ENCODE results near the gene FRMD4A. TPM values are rescaled to one million over a fixed set of nuclear protein-coding genes. Genes with fewer than 3 reads are reported as not detected.

Gene FRMD4A
- total RNA-seq, 4 donors from 2014 or later, result 4.4 to 7.1 (median 5.2) TPM

DNA sequence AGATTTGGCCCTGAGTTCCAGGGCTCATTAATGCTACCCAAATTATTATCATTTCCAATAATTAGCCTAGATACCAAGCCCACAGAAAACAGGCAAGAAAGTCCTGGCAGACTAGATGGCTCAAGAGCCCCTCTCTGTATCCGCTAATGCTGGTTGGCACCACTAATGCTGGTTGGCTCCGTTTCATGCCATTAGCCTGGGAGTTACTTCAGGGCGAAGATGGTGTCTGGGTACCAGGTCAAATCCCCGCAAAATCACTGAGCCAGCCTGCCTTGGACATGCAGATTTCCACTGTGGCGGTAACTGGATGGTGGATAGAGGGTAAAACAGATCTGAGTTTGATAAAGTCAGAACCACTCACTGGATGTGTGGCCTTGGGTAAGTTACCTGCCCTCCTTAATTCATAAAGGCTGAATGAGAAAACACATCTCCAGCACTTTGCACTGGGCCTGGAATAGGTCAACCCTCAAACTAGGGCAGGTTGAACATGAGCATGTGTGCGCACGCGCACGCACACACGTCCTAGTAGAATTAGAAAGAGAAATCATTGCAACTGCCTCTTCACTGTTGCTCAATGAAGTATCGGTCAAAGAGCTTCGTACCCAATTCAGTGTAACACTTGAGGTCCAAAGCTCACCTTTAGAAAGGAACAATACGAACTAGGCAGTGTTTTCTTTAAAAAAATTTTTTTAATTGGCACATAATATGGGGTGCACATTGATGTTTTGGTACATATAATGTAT lies 652.5 kb downstream of the FRMD4A start:
- H3K9me3 ChIP-seq, result no peaks in the 10 kb centered on the region
- peaks cover under 1 to 3% of the 10 kb centered on the region in 2 donors for H3K4me1 ChIP-seq
- TF ChIP-seq POLR2A (IDR thresholded peaks at IDR 0.05), result no peak
- TF ChIP-seq, protein P1, sequence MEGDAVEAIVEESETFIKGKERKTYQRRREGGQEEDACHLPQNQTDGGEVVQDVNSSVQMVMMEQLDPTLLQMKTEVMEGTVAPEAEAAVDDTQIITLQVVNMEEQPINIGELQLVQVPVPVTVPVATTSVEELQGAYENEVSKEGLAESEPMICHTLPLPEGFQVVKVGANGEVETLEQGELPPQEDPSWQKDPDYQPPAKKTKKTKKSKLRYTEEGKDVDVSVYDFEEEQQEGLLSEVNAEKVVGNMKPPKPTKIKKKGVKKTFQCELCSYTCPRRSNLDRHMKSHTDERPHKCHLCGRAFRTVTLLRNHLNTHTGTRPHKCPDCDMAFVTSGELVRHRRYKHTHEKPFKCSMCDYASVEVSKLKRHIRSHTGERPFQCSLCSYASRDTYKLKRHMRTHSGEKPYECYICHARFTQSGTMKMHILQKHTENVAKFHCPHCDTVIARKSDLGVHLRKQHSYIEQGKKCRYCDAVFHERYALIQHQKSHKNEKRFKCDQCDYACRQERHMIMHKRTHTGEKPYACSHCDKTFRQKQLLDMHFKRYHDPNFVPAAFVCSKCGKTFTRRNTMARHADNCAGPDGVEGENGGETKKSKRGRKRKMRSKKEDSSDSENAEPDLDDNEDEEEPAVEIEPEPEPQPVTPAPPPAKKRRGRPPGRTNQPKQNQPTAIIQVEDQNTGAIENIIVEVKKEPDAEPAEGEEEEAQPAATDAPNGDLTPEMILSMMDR (IDR thresholded peaks at IDR 0.05 in 4 of 5, conservative IDR thresholded peaks at IDR 0.05 in 1 of 5), result no peak
- no peaks in the 10 kb centered on the region for H3K27me3 ChIP-seq
- no peak overlapping the region for H3K4me3 ChIP-seq
- H3K36me3 ChIP-seq, result no peaks in the 10 kb centered on the region
- in situ Hi-C loops (cut with MboI; ENCODE audit: low sequenced_read_pairs in 4 of 4), result no loop called here
- no peak for ATAC-seq
- DNase-seq, result no peak
- H3K27ac ChIP-seq, result no peak overlapping the region
- intact Hi-C loops (cut with DNase I; ENCODE audit: low total_unique reads), result no loop called here

DNA sequence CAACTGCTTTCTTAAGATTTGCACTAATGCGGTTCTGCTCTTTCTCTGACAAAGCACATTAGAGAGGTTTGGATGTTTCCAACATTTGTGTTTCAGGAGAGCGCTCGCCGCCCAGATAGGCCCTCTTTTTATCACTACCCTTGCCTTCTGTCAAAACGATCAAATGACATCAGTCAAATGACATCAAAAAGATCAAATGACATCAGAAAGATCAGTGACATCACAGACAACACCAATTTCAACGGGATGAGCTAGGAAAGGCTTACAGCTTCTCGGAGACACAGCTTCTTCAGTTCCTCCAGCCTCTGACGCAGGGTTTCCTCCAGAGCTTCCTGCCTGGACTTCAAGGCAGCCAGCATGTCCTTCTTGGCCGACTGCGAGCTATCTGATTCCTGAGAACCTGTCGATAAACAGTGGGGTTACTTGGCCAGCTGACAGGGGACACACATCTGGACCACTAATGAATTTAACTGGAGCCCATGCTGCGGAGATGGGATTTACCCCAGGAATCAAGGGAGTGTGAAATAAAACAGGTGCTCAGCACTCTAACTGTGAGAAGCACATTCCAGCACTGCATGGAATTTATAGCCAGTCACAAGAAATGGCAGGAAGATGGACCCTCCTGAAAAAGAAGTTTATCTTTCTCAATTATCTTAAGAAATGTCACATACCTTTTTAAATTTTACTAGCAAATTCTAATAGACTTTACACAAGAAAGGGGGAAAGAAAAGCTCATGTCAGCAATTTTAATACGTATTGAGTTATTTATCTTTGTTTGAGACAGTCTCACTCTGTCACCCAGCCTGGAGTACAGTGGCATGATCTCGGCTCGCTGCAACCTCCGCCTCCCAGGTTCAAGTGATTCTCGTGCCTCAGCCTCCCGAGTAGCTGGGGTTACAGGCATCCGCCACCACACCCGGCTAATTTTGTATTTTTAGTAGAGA lies 655.8 kb downstream of the FRMD4A start:
- no peak overlapping the region for H3K4me3 ChIP-seq
- H3K36me3 ChIP-seq, result no peaks in the 10 kb centered on the region
- intact Hi-C loops (cut with DNase I; ENCODE audit: low total_unique reads), result no loop called here
- no peak for ATAC-seq
- TF ChIP-seq, protein P1 (IDR thresholded peaks at IDR 0.05 in 4 of 5, conservative IDR thresholded peaks at IDR 0.05 in 1 of 5), result no peak
- no peak for TF ChIP-seq POLR2A (IDR thresholded peaks at IDR 0.05)
- H3K27me3 ChIP-seq, result no peaks in the 10 kb centered on the region
- no peak for DNase-seq
- H3K4me1 ChIP-seq, result peaks cover 0 to 1% of the 10 kb centered on the region in 2 donors
- H3K27ac ChIP-seq, result no peak overlapping the region
- H3K9me3 ChIP-seq, result no peaks in the 10 kb centered on the region
- in situ Hi-C loops (cut with MboI; ENCODE audit: low sequenced_read_pairs in 4 of 4), result loop anchor here in 1 of 4 donors (25.0 kb wide), 1 partner anchor 287 kb away; no protein-coding TSS in a partner anchor

DNA sequence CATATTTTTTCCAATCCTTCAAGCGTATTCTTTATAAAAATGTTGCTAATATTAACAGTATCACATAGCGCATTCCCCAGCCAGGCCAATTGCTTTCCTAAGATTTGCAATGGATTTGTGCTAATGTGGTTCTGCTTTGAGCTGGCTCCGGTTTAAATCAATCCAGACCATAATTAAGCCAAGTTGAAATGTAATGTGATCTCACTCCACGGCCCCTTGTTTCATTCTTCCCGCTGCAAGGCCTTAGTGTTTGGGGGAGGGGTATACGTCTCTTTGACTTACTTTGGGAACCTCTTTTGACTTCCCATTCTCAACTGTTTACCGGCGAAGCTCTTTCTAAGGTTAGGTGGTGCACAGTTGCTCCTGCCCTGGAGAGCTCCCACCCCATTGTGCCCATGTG lies 657.6 kb downstream of the FRMD4A start:
- TF ChIP-seq, protein P1 (IDR thresholded peaks at IDR 0.05 in 4 of 5, conservative IDR thresholded peaks at IDR 0.05 in 1 of 5), result no peak
- no peak for TF ChIP-seq POLR2A (IDR thresholded peaks at IDR 0.05)
- Histone ChIP-seq H3K27ac (no peak overlapping the region), H3K9me3 (no peaks in the 10 kb centered on the region), H3K4me3 (no peak overlapping the region), H3K36me3 (no peaks in the 10 kb centered on the region), H3K4me1 (peaks cover 0 to 4% of the 10 kb centered on the region in 2 donors), H3K27me3 (no peaks in the 10 kb centered on the region)
- ATAC-seq (no peak), DNase-seq (no peak)
- in situ Hi-C loops (cut with MboI; ENCODE audit: low sequenced_read_pairs in 4 of 4), result loop anchor here in 1 of 4 donors (25.0 kb wide), 1 partner anchor 289 kb away; no protein-coding TSS in a partner anchor
- intact Hi-C loops (cut with DNase I; ENCODE audit: low total_unique reads), result no loop called here

DNA sequence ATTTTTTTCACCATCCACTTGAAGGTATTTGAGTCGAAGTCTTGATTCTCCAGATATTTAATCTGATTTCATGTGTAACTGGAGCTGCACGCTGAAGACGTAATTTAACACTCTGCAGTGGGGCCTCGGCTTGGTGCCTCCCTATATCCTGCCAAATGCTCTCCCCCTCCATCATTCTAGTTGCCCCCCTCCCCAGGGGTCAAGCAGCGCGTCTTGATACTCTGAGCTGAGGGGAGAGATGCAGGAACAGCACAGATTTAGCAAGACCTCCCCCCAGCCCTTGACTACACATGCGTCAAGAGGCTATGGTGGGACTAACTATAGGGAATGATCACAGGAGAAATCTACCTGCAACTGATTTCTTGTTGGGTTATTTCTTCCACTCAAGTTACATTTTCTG lies 658.2 kb downstream of the FRMD4A start:
- intact Hi-C loops (cut with DNase I; ENCODE audit: low total_unique reads) (no loop called here), in situ Hi-C loops (cut with MboI; ENCODE audit: low sequenced_read_pairs in 4 of 4) (loop anchor here in 1 of 4 donors (25.0 kb wide), 1 partner anchor 290 kb away; no protein-coding TSS in a partner anchor)
- ATAC-seq (no peak), DNase-seq (no peak)
- Histone ChIP-seq H3K4me3 (no peak overlapping the region), H3K27me3 (no peaks in the 10 kb centered on the region), H3K4me1 (peaks cover 0 to 4% of the 10 kb centered on the region in 2 donors), H3K36me3 (peaks cover 0 to 3% of the 10 kb centered on the region in 2 donors), H3K27ac (no peak overlapping the region), H3K9me3 (no peaks in the 10 kb centered on the region)
- TF ChIP-seq, protein P1 (IDR thresholded peaks at IDR 0.05 in 4 of 5, conservative IDR thresholded peaks at IDR 0.05 in 1 of 5), result no peak
- no peak for TF ChIP-seq POLR2A (IDR thresholded peaks at IDR 0.05)
